Cerebellar nuclear complex (tissue), 1 donor: Measurements from ENCODE around the gene PRPF6.

Source experiments
- DNase-seq, 2 experiments: peaks; one replicate each; lab custom pipeline; 2025; lab: John Stamatoyannopoulos, UW

The PRPF6 gene

GRCh38 chr20:64064145-64064698 is 83.3 kb downstream of the PRPF6 start:
- no peak for DNase-seq

DNA sequence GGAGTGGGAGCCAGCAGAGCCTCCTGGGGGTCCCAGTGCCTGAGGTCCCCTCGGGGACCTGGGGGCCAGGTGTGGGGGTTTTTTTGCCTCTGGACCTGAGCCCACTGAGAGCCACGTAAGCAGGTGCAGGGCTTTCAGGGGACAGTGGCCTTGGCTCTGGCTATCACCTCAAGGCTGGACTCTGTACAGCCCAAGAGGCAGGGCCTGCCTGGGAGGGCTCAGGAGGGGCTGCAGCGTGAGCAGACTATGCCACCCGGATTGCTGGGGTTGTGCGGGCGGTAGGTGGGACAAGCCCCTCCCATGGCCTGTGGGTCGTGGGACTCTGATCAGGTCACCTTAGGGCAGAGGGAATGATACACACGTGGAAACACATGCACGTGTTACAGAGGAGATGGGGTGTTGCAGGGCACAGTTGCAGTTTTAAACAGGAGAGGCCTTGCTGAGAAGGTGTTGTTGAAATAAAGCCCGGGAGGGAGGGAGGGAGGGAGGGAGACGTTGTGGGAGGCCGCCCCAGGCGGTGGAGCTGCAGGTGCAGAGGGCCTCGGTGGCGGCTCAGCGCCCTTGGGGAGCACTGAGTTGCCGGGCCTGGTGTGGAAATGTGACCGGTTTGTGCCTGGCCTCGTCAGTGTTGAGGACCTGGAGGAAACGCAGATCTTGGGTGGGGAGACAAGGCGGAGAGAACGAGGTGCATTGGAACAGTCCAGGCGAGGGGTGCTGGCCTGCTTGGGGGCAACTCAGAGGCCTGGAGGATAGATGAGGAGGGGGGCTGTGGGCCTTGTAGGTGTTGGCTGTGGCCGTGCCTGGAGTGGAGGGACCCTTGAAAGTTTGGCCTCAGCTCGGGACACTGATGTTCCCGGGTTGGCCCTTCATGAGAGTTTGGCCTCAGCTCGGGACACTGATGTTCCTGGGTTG is 84.4 kb downstream of the PRPF6 start:
- DNase-seq: no peak

- DNase-seq: no peak
Measured at GRCh38 chr20:64065974-64066343, 85.0 kb downstream of the PRPF6 start.

DNA sequence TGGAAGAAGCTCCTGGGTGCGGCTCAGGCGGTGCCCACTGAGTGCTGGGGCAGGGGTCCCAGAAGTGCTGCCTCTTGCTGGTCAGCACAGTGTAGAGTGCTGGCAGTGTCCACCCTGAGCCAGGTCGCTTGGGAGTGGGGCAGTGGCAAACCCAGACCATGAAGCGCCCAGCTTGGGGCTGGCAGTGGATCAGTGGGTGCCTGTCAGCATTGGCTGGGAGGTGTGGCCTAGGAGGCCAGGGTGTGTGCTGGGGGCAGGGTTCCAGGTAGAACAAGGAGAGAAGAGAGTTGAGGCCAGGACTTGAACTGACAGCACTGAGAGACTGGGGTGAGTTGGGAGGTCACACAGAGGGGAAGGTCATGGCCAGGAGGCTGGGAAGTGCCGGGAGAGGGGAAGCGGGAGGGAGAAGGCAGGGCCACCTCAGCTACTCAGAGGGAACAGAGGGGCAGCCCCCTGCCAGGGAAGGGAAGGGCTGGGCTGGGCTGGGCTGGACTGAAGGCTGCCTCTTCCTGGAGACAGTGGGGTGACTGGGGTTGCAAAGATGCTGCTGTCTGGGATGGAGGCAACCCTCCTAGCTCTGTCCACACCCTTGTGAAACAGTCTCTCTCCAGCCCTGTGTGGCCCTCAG is 86.2 kb downstream of the PRPF6 start:
- DNase-seq: no peak

GRCh38 chr20:64067733-64068307 is 86.9 kb downstream of the PRPF6 start:
- DNase-seq: no peak

DNA sequence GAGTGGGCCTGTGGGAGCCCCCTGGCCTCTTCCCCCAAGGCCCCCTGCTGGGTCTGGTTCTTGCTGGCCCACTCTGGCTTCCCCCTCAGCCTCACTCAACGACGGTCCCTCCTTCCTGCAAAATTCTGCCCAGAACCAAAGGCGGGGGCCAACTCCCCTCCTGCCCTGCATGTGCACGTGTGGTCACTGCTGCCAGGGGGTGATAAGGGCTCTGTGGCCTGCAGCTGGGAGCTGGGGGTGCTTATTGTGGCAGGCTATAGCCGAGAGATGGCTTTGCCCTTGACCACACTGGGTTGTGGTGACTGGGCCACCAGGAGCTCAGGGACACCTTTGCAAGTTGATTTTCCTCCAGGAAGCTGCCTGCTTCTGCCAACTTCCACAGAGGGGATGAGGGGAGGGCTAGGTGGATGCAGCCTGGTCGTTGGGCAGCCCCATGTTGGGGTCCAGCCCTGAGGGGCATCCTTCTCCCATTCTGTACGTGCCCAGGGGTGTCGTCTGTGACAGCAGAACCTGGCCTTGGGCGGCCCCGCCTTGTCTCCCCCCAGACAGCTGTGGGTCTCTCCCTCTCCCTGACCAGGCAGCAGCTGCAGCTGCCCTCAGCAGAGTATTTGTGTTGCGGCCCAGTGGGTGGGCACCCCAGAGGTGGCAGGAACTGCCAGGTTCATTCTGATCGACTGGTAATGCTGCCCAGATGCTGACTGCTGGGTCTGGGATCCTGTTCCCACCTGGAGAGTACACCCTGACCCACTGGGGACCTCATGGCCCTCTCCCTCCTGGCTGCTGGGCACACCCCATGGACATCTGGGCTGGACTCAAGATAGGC is 87.7 kb downstream of the PRPF6 start:
- no peak for DNase-seq

DNA sequence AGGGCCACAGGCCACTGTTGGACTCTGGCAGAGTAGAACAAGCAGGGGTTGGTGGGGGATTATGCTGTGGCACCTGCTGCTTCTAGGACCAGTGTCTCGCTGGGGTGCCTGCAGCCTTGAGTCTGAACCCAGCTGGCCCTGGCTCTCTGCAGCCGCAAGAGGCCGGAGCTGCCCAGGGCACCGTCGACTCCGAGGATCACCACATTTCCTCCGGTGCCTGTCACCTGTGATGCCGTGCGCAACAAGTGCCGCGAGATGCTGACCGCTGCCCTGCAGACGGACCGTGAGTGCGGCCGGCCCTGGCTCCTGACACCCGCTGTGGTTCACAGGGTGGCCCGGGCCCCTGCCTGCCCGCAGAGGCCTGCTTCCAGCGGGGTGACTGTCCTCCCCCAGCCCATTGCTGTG is 88.3 kb downstream of the PRPF6 start:
- DNase-seq: no peak

GRCh38 chr20:64069614-64070243 is 88.8 kb downstream of the PRPF6 start:
- DNase-seq: no peak

DNA sequence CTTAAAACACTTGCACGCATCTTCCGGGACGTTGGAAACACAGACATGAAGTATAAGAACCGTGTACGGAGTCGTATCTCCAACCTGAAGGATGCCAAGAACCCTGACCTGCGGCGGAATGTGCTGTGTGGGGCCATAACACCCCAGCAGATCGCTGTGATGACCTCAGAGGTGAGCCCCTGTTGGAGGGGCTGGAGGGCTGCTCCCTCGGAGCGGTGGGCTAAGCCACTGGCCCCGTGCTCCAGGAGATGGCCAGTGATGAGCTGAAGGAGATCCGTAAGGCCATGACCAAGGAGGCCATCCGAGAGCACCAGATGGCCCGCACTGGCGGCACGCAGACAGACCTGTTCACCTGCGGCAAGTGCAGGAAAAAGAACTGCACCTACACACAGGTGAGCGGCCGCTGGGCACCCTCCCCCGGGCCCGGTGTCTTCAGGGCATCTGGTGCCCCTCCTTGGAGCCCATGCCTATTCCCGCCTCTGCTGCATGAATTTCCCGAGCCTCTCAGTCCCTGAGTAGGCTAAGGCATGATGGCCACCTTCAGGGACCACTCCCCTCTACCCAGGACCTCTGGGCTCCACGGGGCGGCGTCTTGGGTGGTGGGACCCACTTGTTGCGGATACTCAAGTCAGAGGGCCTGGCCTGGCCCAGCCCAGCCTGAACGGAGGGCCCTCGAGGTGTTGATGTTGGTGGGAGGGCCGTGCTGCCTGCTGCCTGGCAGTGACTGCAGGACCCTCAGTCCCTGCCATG is 89.5 kb downstream of the PRPF6 start:
- no peak for DNase-seq

DNA sequence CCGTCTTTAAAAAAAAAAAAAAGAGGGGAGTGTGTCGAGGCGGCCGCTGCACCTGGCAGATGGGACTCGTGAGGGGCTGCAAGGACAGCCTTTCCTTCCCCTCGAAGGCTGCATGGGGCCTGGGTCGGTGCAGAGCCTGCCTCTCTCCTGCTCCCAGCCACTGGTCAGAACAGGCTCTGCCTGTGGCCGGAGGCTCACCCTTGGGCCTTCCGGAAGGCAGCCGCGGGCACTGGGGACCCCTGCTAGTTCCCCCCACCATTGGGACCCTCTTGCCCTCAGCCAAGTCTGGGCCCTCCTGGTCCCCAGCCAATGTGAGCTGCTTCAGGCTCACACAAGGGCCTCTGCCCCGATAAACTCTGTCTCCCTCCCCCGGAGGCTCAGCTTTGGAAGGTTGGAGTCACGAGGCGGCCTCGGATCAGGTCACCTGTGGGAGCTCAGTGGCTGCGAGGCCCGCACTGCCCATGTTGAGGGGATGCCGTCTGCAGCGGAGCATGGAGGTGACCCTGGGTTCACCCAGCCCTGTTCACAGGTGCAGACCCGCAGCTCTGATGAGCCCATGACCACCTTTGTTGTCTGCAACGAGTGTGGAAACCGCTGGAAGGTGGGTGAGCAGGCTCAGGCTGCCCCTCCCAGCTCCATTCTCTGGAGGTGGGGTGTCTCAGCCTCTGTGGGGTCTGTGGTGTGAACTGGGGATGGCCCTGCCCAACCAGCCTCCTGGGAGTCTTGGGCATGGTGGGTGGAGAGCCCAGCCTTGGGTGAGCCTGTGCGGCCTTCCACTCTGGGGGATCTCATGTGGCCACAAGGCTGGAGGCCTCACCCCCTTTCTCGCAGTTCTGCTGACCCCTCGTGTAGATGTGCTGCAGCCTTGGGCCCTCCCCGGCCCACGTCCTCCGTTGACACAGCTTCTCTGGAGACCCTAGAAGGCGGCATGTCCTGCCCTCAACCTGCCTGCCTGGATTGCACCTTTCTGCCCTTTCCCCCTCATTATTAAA is 90.7 kb downstream of the PRPF6 start:
- no peak for DNase-seq

DNA sequence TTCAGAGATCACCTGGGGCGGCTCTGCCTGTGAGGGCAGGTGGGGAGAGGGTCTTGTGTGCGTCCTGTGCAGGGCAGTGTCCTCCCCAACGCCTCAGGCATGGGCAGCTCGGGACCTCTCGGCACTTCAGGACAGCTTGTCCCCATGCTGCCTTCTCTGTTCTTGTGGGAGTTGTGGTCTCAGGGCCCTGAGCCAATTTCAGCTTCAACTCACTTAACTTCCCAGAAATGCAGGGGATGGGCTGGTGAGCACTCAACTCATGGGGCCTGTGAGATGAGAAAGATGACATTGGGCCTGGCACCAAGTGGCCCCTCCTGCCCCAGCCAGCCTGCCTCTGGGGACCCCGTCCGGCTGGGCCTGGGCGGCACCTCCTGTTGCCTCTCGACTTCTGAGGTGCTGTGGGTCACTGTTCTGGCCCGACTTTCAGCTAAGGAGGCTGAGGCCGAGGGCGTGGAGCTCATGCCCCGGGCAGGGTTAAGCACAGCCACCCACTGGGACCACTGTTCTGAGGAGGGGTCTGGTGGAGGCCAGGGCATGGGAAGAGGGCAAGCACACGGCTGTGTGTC is 91.6 kb downstream of the PRPF6 start:
- no peak for DNase-seq

DNA sequence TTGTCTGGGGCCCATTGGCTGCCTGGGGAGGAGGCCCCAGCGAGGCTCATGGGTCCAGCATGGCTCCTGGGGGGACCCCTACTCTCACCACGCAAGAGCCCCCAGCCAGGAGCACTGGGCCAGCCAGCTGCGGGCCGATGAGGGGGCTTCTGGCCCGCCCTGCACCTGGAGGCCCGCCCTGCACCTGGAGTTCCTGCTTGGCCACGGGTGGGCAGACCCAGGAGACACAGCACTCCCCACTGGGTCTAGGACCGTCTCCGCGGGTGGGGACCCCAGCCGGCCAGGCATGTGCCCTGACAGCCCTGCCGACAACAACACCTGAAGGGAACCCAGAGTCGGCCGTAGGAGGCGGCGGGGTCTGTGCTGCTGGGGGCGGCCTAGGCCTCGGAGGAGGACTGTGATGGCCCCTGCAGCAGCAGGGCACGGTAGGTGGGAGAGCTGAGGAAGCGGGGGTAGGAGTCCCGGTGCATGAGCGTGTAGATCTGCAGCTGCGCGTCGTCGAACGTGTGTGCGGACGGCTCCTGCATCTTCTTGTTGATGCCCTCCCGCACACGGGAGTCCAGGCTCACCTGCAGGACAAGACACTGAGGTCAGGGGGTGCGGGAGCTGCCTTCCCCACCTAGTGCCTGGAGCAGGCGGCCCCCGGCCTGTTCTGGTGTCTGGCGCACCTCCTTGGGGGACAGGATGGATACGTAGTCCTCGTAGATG is 92.7 kb downstream of the PRPF6 start:
- no peak for DNase-seq

DNA sequence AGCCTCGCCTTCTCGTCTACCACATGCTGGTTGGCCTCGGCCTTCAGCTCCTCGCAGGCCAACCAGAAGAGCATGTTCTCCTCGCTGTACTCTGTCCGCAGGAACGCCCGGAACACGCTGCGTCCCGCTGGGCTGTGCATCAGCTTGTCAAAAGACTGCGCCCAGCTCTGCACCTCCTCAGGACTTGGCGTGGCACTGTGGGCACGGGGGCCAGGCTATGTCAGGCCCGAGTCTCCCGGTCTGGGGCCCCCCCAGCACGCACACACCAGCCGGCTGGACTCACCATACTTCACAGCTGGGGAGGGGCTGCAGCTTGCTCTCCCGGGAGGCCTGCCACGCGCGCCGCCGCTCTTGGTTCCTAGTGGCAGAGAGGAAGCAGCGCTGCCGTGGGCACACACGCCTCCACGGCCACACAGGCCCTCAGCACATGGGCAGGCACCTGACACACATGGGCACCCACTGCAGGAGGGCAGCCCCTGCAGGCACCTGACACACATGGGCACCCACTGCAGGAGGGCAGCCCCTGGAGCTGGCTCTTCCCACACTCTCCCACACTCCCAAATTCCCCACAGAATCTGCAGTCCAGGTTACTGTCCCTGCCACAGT is 93.4 kb downstream of the PRPF6 start:
- DNase-seq: no peak

DNA sequence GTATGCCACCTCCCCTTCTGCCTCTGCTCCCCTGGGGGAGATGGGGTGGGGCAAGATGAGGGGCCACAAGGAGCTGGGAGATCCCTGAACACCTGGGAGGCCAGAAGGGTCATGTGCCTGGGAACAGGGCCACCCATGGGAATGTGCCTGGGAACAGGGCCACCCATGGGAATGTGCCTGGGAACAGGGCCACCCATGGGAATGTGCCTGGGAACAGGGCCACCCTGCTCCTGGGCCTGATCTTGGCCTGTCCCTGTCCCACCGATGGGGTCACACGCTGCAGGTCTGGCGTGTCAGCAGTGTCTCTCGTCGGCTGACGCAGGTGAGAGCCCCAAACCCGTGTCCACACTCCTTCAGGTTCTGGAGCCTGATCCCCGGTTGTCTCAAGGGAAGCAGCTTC is 94.0 kb downstream of the PRPF6 start:
- DNase-seq: no peak

DNA sequence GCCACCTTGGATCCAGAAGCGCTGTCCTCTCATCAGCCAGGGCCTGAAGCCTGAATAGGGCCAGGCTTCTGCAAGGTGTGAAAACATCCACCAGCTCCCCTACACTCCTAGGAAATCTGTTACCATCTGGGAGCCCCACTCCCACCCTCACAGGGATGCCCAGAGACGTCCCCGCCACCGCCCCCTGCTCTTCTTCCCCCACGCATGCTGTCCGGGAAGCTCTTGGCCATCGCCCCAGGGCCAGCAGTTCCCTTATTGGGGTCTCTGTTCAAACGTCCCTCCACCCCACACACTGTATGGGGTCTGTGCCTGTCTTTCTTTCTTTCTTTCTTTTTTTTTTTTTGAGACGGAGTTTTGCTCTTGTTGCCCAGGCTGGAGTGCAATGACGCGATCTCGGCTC is 94.6 kb downstream of the PRPF6 start:
- no peak for DNase-seq

DNA sequence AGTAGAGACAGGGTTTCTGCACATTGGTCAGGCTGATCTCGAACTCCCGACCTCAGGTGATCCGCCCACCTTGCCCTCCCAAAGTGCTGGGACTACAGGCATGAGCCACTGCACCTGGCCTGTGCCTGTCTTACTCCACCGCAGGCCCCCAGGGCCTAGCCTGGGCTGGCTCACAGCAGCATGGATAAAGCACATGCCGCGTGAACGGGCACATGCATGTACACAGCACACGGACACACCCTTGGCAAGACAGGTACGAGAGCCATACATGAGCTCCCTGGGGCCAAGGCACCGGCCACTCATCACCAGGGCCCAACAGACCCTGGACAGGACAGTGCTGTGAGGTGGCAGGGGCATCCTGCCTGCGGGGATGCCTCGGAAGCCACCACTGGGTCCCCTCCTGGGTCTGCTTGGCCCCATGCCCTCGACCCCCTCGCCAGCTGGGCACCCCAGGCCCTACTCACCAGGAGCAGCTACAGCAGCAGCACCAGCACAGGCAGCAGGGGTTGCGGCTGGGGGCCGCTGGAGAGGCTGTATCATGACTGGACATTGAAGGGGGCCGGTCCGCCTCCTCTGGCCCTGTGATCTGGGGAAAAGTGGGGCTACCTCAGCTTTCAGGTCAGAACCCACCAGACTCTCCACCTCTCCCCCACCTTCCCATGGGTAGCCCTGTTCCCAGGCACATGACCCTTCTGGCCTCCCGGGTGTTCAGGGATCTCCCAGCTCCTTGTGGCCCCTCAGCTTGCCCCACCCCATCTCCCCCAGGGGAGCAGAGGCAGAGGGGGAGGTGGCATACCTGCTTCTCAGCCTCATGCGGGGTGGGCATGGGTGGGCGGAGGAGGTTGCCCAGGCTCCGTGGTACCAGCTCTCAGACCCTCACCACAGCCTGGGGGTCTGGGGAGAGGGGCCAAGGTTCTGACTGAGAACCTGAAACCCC is 95.4 kb downstream of the PRPF6 start:
- DNase-seq: no peak

DNA sequence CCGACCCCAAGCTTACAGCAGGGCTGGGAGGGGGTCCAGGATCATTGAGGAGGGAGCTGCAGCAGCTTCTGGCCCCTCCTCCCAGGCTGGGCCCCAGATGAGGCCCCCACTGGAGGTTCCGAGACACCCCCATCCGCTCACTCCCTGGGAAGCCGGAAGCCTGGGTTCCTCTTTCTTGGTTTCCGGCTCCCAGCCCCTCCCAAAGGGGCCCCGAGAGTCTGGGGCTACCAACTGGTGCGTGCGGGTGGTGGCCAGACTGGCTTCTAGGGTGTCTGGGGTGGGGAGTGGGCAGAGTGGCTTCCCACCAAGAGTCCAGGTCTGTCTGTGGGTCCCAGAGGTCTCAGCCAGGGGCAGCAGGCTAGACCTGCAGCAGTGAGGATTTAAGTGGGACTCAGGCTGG is 96.2 kb downstream of the PRPF6 start:
- DNase-seq: no peak
